Ishikawa (cell line): ENCODE results near the gene KLHDC7B.
A peak's percentile ranks its signal among the peaks of the same experiment; 100 is the strongest.

Source experiments
- CEBPB ChIP-seq: IDR thresholded peaks from 2 replicates; pipeline ENCODE4 v1.6.1; 2012
- CREB1 ChIP-seq: IDR thresholded peaks from 2 replicates; pipeline ENCODE4 v1.6.1; 2012; ENCODE audit warnings: low read depth
- EGR1 ChIP-seq: IDR thresholded peaks from 2 replicates; pipeline ENCODE4 v1.6.1; 2012
- EP300 ChIP-seq: IDR thresholded peaks from 2 replicates; pipeline ENCODE4 v1.6.1; 2012; ENCODE audit warnings: borderline replicate concordance
- FOXM1 ChIP-seq: IDR thresholded peaks from 2 replicates; pipeline ENCODE4 v1.6.1; 2012; ENCODE audit warnings: low read depth, borderline replicate concordance
- MAX ChIP-seq: IDR thresholded peaks from 2 replicates; pipeline ENCODE4 v1.6.1; 2012
- NFIC ChIP-seq: IDR thresholded peaks from 2 replicates; pipeline ENCODE4 v1.6.1; 2012
- RAD21 ChIP-seq: IDR thresholded peaks from 2 replicates; pipeline ENCODE4 v1.6.1; 2012; ENCODE audit warnings: low read depth
- TAF1 ChIP-seq: IDR thresholded peaks from 2 replicates; pipeline ENCODE4 v1.6.1; 2012; ENCODE audit warnings: low read depth, mild to moderate bottlenecking
- TCF12 ChIP-seq: IDR thresholded peaks from 2 replicates; pipeline ENCODE4 v1.6.1; 2012; ENCODE audit warnings: low read depth
- TEAD4 ChIP-seq: IDR thresholded peaks from 2 replicates; pipeline ENCODE4 v1.6.1; 2012
- YY1 ChIP-seq: IDR thresholded peaks from 2 replicates; pipeline ENCODE4 v1.6.1; 2012; ENCODE audit warnings: low read depth
- ZBTB7A ChIP-seq: IDR thresholded peaks from 2 replicates; pipeline ENCODE4 v1.6.1; 2012; ENCODE audit warnings: low read depth
- TF ChIP-seq, protein P1 (sequence below): IDR thresholded peaks from 2 replicates; pipeline ENCODE4 v1.6.1; 2012
- TF ChIP-seq, protein P2 (sequence below): IDR thresholded peaks from 2 replicates; pipeline ENCODE4 v1.6.1; 2012; ENCODE audit warnings: low read depth, mild to moderate bottlenecking

The KLHDC7B gene

GRCh38 chr22:50526834-50527801, 18.6 kb upstream of the KLHDC7B start:
- TF ChIP-seq ZBTB7A (peak; percentile 43; the same call in 1 of the 2 replicates), EGR1 (no peak)

GRCh38 chr22:50527921-50528681, 17.6 kb upstream of the KLHDC7B start:
- TF ChIP-seq EP300, result no peak

DNA sequence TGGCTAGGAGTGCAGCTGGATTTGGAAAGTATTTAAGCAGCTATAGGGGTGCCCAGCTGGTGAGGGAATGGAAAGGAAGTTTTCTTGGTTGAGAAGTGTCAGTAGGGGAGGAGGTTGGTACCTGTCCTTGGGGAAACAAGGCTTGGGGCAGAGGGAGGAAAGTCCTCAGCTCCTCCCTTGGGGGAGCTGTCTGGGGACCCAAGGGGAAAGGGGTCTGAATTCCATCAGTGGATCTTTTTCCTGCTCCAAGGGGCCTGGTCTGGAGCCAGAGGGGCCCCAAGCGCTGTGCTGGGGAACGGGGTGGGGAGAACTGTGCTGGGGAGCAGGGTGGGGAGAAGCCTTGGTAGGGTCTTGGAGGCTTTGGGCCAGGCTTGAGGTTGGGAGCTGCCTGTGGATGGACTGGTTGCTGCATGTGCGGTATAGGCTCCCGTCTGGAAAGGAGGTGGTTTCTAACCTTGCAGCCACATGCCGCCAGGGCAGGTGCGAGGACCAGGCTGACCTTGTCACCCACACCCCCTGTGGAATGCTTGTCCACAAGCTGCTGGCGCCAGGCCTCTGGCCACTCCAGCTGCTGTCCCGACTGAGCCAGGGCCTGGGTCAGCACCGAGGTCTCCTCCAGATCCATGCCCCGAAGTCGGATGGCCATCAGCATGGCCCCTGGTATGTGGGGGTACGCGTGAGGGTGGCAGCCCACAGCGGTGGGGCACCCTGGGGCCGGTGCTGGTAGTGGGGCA, 16.9 kb upstream of the KLHDC7B start:
- TF ChIP-seq FOXM1 (no peak), YY1 (no peak), EGR1 (no peak), RAD21 (no peak), MAX (peak; percentile 93), CREB1 (no peak), EP300 (no peak)

- TF ChIP-seq EP300 (no peak), CEBPB (no peak), TAF1 (no peak), NFIC (no peak), YY1 (no peak), FOXM1 (no peak), CREB1 (no peak), ZBTB7A (no peak), EGR1 (no peak), RAD21 (no peak), TEAD4 (no peak), TCF12 (no peak)
- TF ChIP-seq, protein P1, sequence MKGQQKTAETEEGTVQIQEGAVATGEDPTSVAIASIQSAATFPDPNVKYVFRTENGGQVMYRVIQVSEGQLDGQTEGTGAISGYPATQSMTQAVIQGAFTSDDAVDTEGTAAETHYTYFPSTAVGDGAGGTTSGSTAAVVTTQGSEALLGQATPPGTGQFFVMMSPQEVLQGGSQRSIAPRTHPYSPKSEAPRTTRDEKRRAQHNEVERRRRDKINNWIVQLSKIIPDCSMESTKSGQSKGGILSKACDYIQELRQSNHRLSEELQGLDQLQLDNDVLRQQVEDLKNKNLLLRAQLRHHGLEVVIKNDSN, result no peak
- TF ChIP-seq, protein P2, sequence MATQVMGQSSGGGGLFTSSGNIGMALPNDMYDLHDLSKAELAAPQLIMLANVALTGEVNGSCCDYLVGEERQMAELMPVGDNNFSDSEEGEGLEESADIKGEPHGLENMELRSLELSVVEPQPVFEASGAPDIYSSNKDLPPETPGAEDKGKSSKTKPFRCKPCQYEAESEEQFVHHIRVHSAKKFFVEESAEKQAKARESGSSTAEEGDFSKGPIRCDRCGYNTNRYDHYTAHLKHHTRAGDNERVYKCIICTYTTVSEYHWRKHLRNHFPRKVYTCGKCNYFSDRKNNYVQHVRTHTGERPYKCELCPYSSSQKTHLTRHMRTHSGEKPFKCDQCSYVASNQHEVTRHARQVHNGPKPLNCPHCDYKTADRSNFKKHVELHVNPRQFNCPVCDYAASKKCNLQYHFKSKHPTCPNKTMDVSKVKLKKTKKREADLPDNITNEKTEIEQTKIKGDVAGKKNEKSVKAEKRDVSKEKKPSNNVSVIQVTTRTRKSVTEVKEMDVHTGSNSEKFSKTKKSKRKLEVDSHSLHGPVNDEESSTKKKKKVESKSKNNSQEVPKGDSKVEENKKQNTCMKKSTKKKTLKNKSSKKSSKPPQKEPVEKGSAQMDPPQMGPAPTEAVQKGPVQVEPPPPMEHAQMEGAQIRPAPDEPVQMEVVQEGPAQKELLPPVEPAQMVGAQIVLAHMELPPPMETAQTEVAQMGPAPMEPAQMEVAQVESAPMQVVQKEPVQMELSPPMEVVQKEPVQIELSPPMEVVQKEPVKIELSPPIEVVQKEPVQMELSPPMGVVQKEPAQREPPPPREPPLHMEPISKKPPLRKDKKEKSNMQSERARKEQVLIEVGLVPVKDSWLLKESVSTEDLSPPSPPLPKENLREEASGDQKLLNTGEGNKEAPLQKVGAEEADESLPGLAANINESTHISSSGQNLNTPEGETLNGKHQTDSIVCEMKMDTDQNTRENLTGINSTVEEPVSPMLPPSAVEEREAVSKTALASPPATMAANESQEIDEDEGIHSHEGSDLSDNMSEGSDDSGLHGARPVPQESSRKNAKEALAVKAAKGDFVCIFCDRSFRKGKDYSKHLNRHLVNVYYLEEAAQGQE, result no peak
These were observed 16.2 kb upstream of the KLHDC7B start for GRCh38 chr22:50529416-50529896.

GRCh38 chr22:50529897-50530579, 15.7 kb upstream of the KLHDC7B start, which contains the start of gene TYMP:
Gene TYMP, minus strand, starts transcription at chr22:50530012. Its CDS starts 303 bp downstream, at chr22:50529709.
- TF ChIP-seq FOXM1 (no peak), EP300 (no peak), EGR1 (no peak), TAF1 (0 out of 2 replicates have a peak, but pooled peaks have one; percentile 35), RAD21 (no peak), TEAD4 (peak; percentile 21; the same call in 1 of the 2 replicates), NFIC (peak; percentile 25; the same call in 1 of the 2 replicates), ZBTB7A (no peak), CREB1 (no peak), CEBPB (no peak), YY1 (peak; percentile 57; the same call in 1 of the 2 replicates), TCF12 (peak; percentile 38; the same call in 1 of the 2 replicates), MAX (peak; percentile 96)
- TF ChIP-seq, protein P1, result peak; percentile 25; the same call in 1 of the 2 replicates
- TF ChIP-seq, protein P2, result no peak
